Measurements from ENCODE around the gene NEK11. TPM values are rescaled to one million over a fixed set of nuclear protein-coding genes. Genes with fewer than 3 reads are reported as not detected.
"Not testable (repeated sequence)": the region's sequence is repeated elsewhere in the genome, so short reads cannot be mapped to it uniquely, and the experiment has no call there.

NEK11 gene
- total RNA-seq, 4 donors from 2014 or later: 3.5 to 8.6 (median 5.5) TPM

DNA sequence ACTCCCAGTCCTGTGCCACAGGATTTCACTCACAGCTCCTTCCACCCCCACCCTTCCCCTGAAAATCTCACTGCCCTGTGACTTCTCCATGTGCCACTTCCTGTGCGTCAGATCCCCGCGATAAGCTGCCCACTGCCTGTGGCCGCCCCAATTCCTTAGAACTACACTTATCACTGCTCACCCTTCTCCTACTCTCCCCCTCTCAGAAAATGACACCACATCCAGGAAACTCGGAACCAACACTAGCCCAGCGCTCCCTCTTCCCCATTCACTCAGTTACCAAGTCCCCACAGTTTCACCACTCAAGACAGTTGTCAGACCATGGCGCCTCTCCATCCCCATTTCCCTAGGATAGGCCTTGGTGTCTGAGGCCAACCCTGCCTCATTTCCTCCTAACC lies 334.4 kb downstream of the NEK11 start:
- H3K27me3 ChIP-seq, H3K36me3 ChIP-seq, H3K9me3 ChIP-seq, H3K4me1 ChIP-seq: not testable (repeated sequence)
- peak in 1 of 3 donors; percentile 60 for DNase-seq
- Histone ChIP-seq H3K4me3 (peak overlapping the region in 2 of 4 donors; percentile 68 to 69), H3K27ac (peak overlapping the region in 3 of 4 donors; percentile 38 to 94 (median 93))
- TF ChIP-seq POLR2A (IDR thresholded peaks at IDR 0.05): peak in 1 of 2 donors; percentile 2

DNA sequence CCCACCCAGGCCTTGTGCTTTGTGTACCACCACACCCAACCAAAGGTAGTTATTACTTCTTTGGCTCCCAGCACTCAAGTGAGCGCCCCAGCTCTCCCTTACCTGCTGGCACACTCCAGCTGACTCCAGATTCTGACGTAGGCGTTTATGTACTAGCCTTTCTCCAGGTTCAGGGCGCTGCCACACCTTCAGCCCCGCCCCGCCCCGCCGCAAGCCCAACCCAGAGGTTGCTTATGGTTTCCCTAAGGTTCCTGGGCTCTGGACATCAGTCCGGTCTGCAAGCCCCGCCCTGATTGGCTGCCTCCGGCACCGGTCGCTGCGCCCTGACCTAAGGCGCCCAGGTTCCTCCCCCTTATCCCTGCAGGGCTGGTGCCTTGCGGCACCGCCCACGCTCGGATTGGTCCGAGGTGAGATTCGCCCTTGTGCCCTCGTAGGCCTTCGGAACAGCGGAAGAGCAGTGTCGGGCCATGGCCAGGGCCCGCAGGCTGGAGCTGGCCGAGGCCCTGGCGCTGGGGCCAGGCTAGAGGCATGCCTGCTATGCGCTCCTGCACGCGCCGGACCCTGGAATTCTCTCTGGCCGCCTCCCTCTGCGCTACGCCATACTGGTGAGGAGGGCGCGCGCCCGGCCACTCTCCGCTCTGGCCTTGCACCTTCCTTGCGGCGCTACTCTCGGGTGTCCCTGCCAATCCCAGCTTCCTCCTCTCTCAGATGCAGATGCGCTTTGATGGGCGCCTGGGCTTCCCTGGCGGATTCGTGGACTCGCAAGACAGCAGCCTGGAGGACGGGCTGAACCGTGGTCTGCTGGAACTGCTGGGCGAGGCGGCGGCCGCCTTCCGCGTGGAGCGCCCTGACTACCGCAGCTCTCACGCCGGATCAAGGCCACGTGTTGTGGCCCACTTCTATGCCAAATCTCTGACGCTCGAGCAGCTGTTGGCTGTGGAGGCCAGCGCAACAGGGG lies 335.1 kb downstream of the NEK11 start:
- Histone ChIP-seq H3K4me3 (peak overlapping the region; percentile 35 to 69 (median 54)), H3K27me3 (no peaks in the 10 kb centered on the region), H3K4me1 (no peaks in the 10 kb centered on the region), H3K36me3 (no peaks in the 10 kb centered on the region), H3K27ac (peak overlapping the region in 3 of 4 donors; percentile 77 to 94 (median 93)), H3K9me3 (no peaks in the 10 kb centered on the region)
- DNase-seq: peak; percentile 43 to 97 (median 96)
- TF ChIP-seq, protein P1, sequence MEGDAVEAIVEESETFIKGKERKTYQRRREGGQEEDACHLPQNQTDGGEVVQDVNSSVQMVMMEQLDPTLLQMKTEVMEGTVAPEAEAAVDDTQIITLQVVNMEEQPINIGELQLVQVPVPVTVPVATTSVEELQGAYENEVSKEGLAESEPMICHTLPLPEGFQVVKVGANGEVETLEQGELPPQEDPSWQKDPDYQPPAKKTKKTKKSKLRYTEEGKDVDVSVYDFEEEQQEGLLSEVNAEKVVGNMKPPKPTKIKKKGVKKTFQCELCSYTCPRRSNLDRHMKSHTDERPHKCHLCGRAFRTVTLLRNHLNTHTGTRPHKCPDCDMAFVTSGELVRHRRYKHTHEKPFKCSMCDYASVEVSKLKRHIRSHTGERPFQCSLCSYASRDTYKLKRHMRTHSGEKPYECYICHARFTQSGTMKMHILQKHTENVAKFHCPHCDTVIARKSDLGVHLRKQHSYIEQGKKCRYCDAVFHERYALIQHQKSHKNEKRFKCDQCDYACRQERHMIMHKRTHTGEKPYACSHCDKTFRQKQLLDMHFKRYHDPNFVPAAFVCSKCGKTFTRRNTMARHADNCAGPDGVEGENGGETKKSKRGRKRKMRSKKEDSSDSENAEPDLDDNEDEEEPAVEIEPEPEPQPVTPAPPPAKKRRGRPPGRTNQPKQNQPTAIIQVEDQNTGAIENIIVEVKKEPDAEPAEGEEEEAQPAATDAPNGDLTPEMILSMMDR (IDR thresholded peaks at IDR 0.05): no peak
- TF ChIP-seq POLR2A (IDR thresholded peaks at IDR 0.05): peak; percentile 94 to 95

DNA sequence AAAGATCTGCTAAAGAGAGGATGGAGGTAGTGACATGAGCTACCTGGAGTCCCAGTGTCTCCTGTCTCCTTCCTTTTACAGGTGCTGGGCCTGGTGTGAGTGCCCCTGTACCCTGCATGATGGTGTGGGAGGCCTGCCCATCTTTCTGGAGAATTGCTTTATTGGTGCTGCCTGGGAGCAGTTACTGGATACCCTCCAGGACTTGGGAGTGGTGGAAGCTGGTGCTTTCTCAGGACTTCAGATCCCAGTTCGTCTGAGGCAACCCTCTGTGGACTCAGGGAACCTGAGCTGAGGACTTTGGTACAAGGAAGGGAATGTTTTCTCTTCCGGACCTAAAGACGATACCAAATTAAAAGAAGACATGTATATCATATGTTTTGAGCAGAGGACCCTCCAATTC lies 336.6 kb downstream of the NEK11 start:
- Histone ChIP-seq H3K9me3 (no peaks in the 10 kb centered on the region), H3K4me3 (peak overlapping the region in 2 of 4 donors; percentile 68 to 69), H3K36me3 (no peaks in the 10 kb centered on the region), H3K27me3 (no peaks in the 10 kb centered on the region), H3K27ac (peak overlapping the region in 2 of 4 donors; percentile 93 to 94), H3K4me1 (no peaks in the 10 kb centered on the region)
- peak in 1 of 2 donors; percentile 18 for TF ChIP-seq POLR2A (IDR thresholded peaks at IDR 0.05)
- TF ChIP-seq, protein P1 (IDR thresholded peaks at IDR 0.05): no peak
- peak in 1 of 3 donors; percentile 54 for DNase-seq

DNA sequence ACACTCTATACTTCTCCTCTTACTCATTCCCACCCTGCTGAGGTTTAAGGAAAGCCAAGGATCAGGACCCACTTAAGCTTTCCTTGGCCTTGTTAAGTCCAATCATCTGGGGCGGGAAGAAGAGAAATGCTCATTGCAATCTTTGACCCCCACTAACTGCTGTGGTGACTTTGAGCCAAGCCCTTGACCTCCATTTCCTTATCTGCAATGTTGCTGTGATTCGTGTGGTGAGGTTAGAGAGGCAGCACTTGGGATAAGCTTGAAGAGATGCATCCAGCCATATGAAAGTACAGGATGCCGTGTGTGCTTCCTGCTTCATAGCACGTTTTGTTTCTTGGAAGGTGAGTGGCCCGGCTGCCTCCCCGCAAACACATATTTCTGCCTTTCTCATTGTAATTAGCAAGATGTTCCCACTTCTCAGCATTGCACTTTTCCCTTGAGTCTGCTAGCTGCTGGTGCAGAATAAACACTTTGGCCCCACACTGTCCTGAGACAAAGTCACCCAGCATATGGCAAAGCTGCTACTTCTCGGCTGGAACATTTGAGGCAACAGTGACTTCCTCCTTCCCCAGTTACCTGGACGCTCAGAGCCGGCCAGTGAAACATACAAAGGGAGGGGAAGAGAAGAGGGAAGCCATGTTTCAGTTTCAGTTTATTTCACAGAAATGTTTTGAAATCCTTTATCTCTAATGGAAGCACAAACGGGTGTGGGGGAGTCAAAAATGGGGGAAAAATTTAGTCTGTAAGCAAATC lies 344.4 kb downstream of the NEK11 start:
- H3K27ac ChIP-seq: peak overlapping the region in 1 of 4 donors; percentile 50
- peaks cover 0 to 22% (median 0%) of the 10 kb centered on the region in 3 donors for H3K36me3 ChIP-seq
- TF ChIP-seq POLR2A (IDR thresholded peaks at IDR 0.05): no peak
- TF ChIP-seq, protein P1 (IDR thresholded peaks at IDR 0.05): no peak
- H3K27me3 ChIP-seq: no peaks in the 10 kb centered on the region
- peaks cover 0 to 7% (median 0%) of the 10 kb centered on the region in 4 donors for H3K4me1 ChIP-seq
- no peak overlapping the region for H3K4me3 ChIP-seq
- DNase-seq: no peak
- no peaks in the 10 kb centered on the region for H3K9me3 ChIP-seq

DNA sequence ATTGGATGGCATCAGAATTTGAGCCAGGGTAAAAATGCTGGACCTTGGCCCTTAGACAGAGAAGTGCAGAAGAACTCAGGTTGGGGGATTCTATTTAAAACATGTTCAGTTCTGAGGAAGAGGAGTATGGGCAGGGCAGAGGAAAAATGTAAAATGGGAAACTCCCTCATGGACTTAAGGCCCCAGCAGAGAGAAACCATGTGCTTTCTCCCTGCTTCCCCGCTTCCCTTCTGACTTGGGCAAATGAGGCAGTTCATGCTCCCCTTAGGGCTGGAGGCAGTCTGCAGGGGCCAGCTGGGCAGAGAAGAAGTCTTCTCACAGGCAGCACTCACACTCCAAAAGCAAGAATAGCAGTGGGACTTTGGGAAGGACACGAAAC lies 345.0 kb downstream of the NEK11 start:
- DNase-seq: no peak
- H3K9me3 ChIP-seq: no peaks in the 10 kb centered on the region
- TF ChIP-seq, protein P1 (IDR thresholded peaks at IDR 0.05): no peak
- no peak for TF ChIP-seq POLR2A (IDR thresholded peaks at IDR 0.05)
- no peak overlapping the region for H3K4me3 ChIP-seq
- H3K27me3 ChIP-seq: no peaks in the 10 kb centered on the region
- H3K36me3 ChIP-seq: peaks cover 0 to 27% (median 0%) of the 10 kb centered on the region in 3 donors
- H3K4me1 ChIP-seq: peaks cover 0 to 7% (median 0%) of the 10 kb centered on the region in 4 donors
- peak overlapping the region in 1 of 4 donors; percentile 50 for H3K27ac ChIP-seq

Measured in Peyer's patch (tissue), 4 donors.